Measurements from ENCODE around the gene ZNF215. TPM values are rescaled to one million over a fixed set of nuclear protein-coding genes. Genes with fewer than 3 reads are reported as not detected.
"Not testable (repeated sequence)": the region's sequence is repeated elsewhere in the genome, so short reads cannot be mapped to it uniquely, and the experiment has no call there.

Gene ZNF215
- total RNA-seq, 1 donor from 2014 or later, result 3.6 TPM

GRCh38 chr11:6969854-6970253 lies 43.6 kb downstream of the ZNF215 start:
- DNase-seq; H3K27me3 Mint-ChIP-seq; H3K4me3 Mint-ChIP-seq; intact Hi-C loops (cut with micrococcal nuclease); H3K36me3 Mint-ChIP-seq (ENCODE audit: low read depth); H3K9me3 Mint-ChIP-seq; H3K27ac Mint-ChIP-seq; H3K4me1 Mint-ChIP-seq: not testable (repeated sequence)

GRCh38 chr11:6979365-6979764 lies 53.1 kb downstream of the ZNF215 start:
- H3K9me3 Mint-ChIP-seq, result no peaks in the 10 kb centered on the region
- H3K36me3 Mint-ChIP-seq (ENCODE audit: low read depth), result no peaks in the 10 kb centered on the region
- intact Hi-C loops (cut with micrococcal nuclease), result no loop called here
- no peak overlapping the region for H3K4me3 Mint-ChIP-seq
- no peak overlapping the region for H3K27ac Mint-ChIP-seq
- no peaks in the 10 kb centered on the region for H3K27me3 Mint-ChIP-seq
- H3K4me1 Mint-ChIP-seq, result no peaks in the 10 kb centered on the region
- DNase-seq, result no peak

GRCh38 chr11:6986487-6986886 lies 60.3 kb downstream of the ZNF215 start:
- H3K9me3 Mint-ChIP-seq, result no peaks in the 10 kb centered on the region
- DNase-seq, result no peak
- H3K27me3 Mint-ChIP-seq, result no peaks in the 10 kb centered on the region
- H3K27ac Mint-ChIP-seq, result no peak overlapping the region
- intact Hi-C loops (cut with micrococcal nuclease), result no loop called here
- H3K36me3 Mint-ChIP-seq (ENCODE audit: low read depth), result no peaks in the 10 kb centered on the region
- no peak overlapping the region for H3K4me3 Mint-ChIP-seq
- no peaks in the 10 kb centered on the region for H3K4me1 Mint-ChIP-seq

- Mint-ChIP-seq H3K36me3 (ENCODE audit: low read depth) (no peaks in the 10 kb centered on the region), H3K4me3 (no peak overlapping the region), H3K4me1 (no peaks in the 10 kb centered on the region), H3K27me3 (no peaks in the 10 kb centered on the region), H3K27ac (no peak overlapping the region), H3K9me3 (no peaks in the 10 kb centered on the region)
- no peak for DNase-seq
- intact Hi-C loops (cut with micrococcal nuclease), result no loop called here
Measured at GRCh38 chr11:6988506-6988905, 62.3 kb downstream of the ZNF215 start.

- no peaks in the 10 kb centered on the region for H3K36me3 Mint-ChIP-seq (ENCODE audit: low read depth)
- H3K9me3 Mint-ChIP-seq, result no peaks in the 10 kb centered on the region
- no peak overlapping the region for H3K4me3 Mint-ChIP-seq
- DNase-seq, result no peak
- H3K4me1 Mint-ChIP-seq, result no peaks in the 10 kb centered on the region
- H3K27ac Mint-ChIP-seq, result no peak overlapping the region
- no peaks in the 10 kb centered on the region for H3K27me3 Mint-ChIP-seq
- intact Hi-C loops (cut with micrococcal nuclease), result no loop called here
Measured at GRCh38 chr11:6991227-6991626, 65.0 kb downstream of the ZNF215 start.

GRCh38 chr11:6992026-6992425 lies 65.8 kb downstream of the ZNF215 start:
- H3K9me3 Mint-ChIP-seq, result no peaks in the 10 kb centered on the region
- intact Hi-C loops (cut with micrococcal nuclease), result no loop called here
- H3K27ac Mint-ChIP-seq, result no peak overlapping the region
- no peak overlapping the region for H3K4me3 Mint-ChIP-seq
- H3K27me3 Mint-ChIP-seq, result no peaks in the 10 kb centered on the region
- H3K36me3 Mint-ChIP-seq (ENCODE audit: low read depth), result no peaks in the 10 kb centered on the region
- H3K4me1 Mint-ChIP-seq, result no peaks in the 10 kb centered on the region
- DNase-seq, result no peak

GRCh38 chr11:6992457-6993417 lies 66.5 kb downstream of the ZNF215 start:
- intact Hi-C loops (cut with micrococcal nuclease), result no loop called here
- Mint-ChIP-seq H3K27me3 (peaks cover under 1% of the 10 kb centered on the region), H3K4me1 (no peaks in the 10 kb centered on the region), H3K36me3 (ENCODE audit: low read depth) (no peaks in the 10 kb centered on the region), H3K4me3 (no peak overlapping the region), H3K9me3 (no peaks in the 10 kb centered on the region), H3K27ac (no peak overlapping the region)
- no peak for DNase-seq

- H3K4me3 Mint-ChIP-seq, result no peak overlapping the region
- peaks cover 8% of the 10 kb centered on the region for H3K27me3 Mint-ChIP-seq
- no peaks in the 10 kb centered on the region for H3K9me3 Mint-ChIP-seq
- no peaks in the 10 kb centered on the region for H3K4me1 Mint-ChIP-seq
- no peak overlapping the region for H3K27ac Mint-ChIP-seq
- H3K36me3 Mint-ChIP-seq (ENCODE audit: low read depth), result no peaks in the 10 kb centered on the region
- intact Hi-C loops (cut with micrococcal nuclease), result no loop called here
- no peak for DNase-seq
Measured at GRCh38 chr11:6995703-6996102, 69.5 kb downstream of the ZNF215 start.

GRCh38 chr11:7004482-7004881 lies 78.3 kb downstream of the ZNF215 start:
- peaks cover 13% of the 10 kb centered on the region for H3K27me3 Mint-ChIP-seq
- no peak overlapping the region for H3K27ac Mint-ChIP-seq
- H3K4me1 Mint-ChIP-seq, result no peaks in the 10 kb centered on the region
- no peak overlapping the region for H3K4me3 Mint-ChIP-seq
- DNase-seq, result no peak
- no peaks in the 10 kb centered on the region for H3K9me3 Mint-ChIP-seq
- no peaks in the 10 kb centered on the region for H3K36me3 Mint-ChIP-seq (ENCODE audit: low read depth)
- intact Hi-C loops (cut with micrococcal nuclease), result no loop called here

Other genes starting within 250 kb of the ZNF215 start
- 135 and 146 TPM in 2 replicates for gene MRPL17, start 243.1 kb upstream of the ZNF215 start, total RNA-seq
- 0.62 and 0.70 TPM in 2 replicates for gene OR2AG2, start 154.4 kb upstream of the ZNF215 start, total RNA-seq
- not detected in 2 replicates for gene OR2AG1, start 143.4 kb upstream of the ZNF215 start, total RNA-seq
- 0.35 and 0.50 TPM in 2 replicates for gene OR6A2, start 126.7 kb upstream of the ZNF215 start, total RNA-seq
- gene OR10A5, start 80.7 kb upstream of the ZNF215 start, total RNA-seq, result not detected in 2 replicates
- not detected in 2 replicates for gene OR10A2, start 63.4 kb upstream of the ZNF215 start, total RNA-seq
- gene OR10A4, start 49.8 kb upstream of the ZNF215 start, total RNA-seq, result not detected in 2 replicates
- 0.36 and 0.72 TPM in 2 replicates for gene OR2D2, start 33.9 kb upstream of the ZNF215 start, total RNA-seq
- gene OR2D3, start 5.4 kb upstream of the ZNF215 start, total RNA-seq, result not detected in 2 replicates
- gene ZNF214, start 93.9 kb downstream of the ZNF215 start, total RNA-seq, result not detected in 2 replicates
- gene NLRP14, start 94.1 kb downstream of the ZNF215 start, total RNA-seq, result 0.09 and 0.21 TPM in 2 replicates
- not detected in 2 replicates for gene RBMXL2, start 162.6 kb downstream of the ZNF215 start, total RNA-seq